Measurements from ENCODE around the gene GABBR2.

DNA sequence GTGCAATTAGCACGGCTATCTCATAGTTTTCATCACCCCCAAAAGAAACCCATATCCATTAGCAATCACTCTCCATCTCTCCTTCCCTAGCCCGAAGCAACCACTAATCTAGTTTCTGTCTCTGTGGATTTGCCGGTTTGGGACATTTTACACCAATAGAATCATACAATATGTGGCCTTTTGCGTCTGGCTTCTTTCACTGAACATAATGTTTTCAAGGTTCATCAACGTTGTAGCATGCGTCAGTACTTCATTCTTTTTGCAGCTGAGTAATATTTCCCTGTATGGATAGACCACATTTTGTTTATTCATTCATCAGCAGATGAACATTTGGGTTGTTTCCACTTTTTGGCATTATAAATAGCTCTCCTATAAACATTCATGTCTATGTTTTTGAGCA lies 377.9 kb downstream of the GABBR2 start:
- TF ChIP-seq, protein P1, sequence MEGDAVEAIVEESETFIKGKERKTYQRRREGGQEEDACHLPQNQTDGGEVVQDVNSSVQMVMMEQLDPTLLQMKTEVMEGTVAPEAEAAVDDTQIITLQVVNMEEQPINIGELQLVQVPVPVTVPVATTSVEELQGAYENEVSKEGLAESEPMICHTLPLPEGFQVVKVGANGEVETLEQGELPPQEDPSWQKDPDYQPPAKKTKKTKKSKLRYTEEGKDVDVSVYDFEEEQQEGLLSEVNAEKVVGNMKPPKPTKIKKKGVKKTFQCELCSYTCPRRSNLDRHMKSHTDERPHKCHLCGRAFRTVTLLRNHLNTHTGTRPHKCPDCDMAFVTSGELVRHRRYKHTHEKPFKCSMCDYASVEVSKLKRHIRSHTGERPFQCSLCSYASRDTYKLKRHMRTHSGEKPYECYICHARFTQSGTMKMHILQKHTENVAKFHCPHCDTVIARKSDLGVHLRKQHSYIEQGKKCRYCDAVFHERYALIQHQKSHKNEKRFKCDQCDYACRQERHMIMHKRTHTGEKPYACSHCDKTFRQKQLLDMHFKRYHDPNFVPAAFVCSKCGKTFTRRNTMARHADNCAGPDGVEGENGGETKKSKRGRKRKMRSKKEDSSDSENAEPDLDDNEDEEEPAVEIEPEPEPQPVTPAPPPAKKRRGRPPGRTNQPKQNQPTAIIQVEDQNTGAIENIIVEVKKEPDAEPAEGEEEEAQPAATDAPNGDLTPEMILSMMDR (conservative IDR thresholded peaks at IDR 0.05; ENCODE audit: low read depth, low read length), result no peak
- TF ChIP-seq EZH2 (IDR thresholded peaks at IDR 0.05; ENCODE audit: borderline replicate concordance, low read depth, low read length, poor library complexity, severe bottlenecking), result no peak

All from A673 (cell line).